NCI-H2171 (cell line): Measurements from ENCODE around the gene REM2.
"Not testable (repeated sequence)": the region's sequence is repeated elsewhere in the genome, so short reads cannot be mapped to it uniquely, and the experiment has no call there.

ENCODE experiments used
- DNase-seq: peaks from one replicate; lab custom pipeline; 2025; lab: John Stamatoyannopoulos, UW

Gene REM2

DNA sequence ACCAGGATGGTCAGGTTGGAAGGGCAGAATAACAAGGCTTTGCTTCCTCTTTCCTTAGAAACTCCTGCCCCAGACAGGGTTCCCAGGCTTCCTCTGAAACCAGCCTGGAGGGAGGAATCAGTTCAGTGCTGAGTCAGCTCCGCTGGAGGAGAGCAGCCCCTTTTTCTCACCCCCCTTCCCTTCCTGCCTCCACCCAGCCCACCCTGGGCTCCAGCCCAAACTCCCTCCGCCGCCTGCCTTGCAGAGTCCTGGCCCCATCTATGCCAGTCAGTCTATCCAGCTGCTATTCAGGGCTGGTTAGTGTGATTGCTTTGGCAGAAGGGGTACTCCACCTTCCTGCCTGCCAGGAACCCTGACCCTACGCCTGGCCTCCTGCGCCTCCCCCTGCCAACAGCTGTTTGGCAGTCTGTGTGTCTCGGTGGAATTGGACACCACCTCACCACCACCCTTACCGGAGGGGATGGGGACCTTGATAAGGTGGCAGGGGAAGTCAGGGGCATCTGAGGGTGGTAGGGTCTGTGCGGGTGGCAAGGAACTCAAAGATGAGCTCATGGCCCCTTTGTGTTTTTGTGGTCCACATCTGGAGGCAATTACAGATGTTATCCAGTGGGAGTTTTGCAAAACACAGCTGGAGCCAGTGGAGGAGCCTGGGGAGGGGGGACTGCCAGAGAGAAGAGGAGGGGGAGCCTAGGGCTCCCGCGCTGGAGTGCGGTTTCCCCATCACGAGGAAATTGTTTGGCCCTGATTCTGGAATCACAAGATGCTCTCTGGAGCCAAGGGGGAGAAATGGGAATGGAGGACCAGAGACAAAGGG, 34.5 kb upstream of the REM2 start:
- DNase-seq = peak; percentile 25

DNA sequence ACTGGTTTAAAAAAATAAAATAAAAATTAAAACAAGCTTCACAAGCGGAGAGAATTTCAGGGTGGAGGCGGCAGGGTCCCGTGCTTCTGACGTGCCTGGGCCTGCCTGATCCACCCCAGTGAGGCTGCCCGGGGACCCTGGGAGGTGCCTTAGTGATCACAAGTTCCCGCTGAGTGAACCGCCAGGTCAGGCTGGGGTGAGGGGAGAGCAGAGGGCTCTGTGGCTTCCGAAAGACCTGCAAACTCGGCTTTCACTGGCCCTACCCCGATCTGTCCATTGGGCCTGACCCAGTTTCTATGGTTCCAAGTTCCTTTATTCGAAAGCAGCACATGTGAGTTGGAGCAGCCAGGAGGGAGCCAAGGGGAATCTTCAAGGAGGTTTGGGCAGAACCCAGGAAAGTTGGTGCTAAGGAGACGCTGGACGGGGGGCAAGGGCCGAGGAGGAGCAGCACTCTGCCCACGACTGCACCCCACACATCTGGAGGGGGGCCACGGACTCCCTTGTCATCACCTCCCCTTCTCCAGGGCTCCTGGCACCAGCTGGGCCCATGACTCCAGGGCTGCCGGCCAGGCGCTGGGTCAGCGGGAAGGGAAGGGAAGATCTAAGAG, 33.7 kb upstream of the REM2 start:
- DNase-seq = no peak

DNA sequence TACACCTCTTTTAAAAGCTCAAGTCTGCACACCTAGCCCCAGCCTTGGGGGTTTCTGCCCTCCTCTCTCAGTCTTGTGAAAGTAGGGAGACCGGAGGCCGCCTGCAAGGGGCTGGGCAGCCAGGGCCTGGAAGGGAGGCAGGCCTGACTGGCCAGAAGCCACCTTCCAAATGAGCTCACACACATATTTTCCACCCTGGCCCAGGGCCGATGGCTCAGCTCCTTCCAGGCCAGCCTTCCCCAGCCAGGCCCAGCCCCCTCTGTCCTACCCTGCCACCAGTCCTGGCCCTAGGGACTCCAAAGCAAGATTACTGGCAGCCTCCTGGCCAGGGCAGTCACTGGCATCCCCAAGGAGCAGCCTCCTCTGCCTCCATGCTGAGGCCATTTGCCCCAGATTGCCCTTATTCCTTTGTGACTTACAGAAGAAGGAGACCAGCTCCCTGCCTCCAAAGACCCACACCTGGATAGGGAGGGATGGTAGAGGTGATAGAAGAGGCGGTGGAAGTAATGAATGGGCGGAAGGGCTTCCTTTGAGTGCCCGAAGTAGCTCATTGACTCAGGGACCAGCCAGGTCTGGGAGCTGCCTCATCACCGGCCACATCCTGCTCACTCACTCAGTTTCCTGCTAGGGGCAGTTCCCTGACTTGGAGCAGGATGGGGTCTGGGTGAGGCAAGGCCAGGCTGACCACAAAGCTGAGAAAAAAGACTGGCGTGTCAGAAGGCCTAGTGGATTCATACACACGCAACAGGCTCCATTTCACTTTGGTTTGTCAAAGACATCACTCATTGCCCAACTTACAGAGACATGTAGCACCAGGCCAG, 31.9 kb upstream of the REM2 start:
- no peak for DNase-seq

DNA sequence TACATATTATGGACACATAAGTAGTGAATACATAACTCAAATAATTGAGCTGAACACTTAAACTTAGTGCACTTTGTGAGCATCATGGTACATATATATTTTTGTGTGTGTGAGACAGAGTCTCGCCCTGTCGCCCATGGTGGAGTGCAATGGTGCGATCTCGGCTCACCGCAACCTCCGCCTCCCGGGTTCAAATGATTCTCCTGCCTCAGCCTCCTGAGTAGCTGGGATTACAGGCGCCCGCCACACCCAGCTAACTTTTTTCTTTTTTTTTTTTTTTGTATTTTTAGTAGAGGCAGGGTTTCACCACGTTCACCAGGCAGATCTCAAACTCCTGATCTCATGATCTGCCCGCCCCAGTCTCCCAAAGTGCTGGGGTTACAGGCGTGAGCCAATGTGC, 30.8 kb upstream of the REM2 start:
- DNase-seq = not testable (repeated sequence)

DNA sequence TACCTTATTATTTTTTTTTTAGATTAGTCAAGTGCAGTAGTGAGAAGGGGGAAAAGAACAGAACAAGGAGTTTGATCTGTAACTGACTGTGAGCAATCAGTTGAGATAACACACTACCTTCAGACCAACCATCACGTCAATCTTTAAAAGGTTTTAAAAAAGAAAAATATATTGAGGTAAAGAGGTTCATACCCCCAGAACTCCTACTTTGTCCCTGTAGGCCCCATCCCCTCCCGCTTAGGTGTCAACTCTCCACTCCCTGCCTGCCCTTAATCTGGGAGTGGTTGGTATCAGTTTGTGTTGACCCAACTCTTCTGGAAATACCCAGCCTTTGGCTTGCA, 30.5 kb upstream of the REM2 start:
- DNase-seq = no peak

DNA sequence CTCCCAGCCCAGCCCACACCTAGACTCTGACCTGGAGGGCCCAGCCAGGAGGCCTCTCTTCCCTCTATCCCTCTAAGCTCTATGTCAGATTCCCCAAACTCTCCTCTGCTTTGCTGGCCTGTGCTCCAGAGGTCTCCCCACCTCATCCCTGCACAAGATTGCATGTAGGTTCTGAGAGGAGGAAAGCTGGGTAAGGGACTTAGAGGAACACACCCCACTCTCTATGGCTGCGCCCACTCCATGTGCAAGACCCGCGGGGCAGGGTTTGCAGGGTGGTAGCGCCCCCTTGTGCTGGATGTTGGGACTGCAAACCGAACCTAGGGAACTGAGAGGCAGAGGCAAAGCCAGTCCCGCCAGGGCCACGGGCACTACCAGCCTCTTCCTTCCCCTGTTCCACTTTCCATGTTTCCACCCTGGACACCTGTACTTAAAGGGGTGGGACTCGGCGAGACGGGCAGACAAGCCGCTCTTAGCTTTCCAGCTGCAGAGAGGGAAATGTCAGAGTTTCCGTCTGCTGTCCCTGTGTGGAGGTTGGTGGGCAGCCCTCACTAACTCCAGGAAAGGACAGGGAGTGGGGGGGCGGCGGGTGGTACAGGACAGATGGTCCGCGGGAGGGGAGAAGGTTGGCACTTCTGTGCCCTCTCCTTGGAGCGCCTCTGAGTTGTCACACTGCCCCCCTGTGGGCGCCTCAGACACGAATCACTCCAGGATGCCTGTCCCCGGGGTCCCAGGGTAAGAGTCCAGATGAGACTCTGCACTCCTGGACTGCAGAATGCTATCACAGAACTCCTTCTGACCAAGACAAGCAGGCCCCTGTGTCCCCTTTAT, 29.9 kb upstream of the REM2 start:
- peak; percentile 80 for DNase-seq

DNA sequence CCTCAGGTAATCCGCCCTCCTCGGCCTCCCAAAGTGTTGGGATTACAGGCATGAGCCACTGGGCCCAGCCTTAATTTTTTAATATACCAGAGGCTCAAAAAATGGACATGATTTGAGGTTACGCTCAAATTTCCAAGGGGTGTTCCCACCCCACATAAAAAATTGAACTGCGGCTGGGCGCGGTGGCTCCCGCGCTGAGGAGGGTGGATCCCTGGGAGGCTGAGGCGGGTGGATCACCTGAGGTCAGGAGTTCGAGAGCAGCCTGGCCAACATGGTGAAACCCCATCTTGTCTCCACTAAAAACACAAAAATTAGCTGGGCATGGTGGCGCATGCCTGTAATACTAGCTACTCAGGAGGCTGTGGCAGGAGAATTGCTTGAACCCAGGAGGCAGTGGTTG, 28.7 kb upstream of the REM2 start:
- DNase-seq = not testable (repeated sequence)

DNA sequence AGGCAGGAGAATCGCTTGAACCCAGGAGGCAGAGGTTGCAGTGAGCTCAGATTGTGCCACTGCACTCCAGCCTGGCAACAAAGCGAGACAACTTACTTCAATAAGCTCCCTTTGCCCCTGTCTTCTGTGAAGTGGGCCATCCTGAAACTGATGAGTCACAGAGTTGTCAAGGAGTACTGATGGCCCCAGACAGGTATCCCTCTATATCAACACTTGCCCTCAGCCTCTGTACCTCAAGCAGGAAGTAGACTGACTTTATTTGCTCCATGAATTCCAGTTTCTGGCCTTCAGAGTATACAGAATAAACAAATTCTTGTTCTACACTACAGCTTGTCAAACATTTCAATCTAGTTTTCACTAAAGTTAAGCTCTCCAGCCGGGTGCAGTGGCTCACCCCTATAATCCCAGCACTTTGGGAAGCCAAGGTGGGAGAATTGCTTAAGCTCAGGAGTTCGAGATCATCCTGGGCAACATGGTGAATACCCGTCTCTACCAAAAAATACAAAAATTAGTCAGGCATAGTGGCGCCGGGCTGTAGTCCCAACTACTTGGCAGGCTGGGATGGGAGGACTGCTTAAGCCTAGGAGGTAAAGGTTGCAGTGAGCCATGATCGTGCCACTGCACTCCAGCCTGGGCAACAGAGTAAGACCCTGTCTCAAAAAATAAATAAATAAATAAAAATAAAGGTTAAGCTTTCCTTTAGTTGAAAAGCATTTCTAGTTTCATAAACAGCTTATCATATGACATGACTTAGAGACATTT, 27.9 kb upstream of the REM2 start:
- DNase-seq = no peak

DNA sequence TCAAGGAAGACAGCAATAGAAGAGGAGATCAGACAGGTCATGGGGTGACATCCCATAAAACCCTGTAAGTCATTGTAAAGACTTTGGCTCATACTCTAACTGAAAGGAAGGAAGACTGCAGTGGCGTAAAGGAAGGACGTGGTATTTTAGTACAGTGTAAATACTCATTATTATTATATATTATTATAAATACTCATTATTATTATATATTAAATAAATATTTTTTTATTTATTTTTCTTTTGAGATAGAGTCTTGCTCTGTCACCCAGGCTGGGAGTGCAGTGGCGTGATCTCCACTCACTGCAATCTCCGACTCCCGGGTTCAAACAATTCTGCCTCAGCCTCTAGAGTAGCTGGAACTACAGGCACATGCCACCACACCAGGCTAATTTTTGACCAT, 26.6 kb upstream of the REM2 start:
- DNase-seq = no peak

DNA sequence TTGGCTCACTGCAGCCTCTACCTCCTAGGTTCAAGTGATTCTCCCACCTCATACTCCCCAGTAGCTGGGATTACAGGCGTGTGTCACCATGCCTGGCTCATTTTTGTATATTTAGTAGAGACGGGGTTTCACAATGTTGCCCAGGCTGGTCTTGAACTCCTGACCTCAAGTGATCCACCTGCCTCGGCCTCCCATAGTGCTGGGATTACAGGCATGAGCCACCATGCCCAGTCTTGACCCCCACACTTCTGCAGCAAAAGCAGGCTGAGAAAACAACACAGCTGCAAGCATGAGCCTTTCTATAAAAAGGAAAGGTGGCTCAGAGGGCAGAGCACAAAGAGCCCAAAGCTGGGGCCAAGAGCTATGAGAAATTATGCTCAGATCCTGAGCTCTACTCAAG, 22.6 kb upstream of the REM2 start:
- not testable (repeated sequence) for DNase-seq

DNA sequence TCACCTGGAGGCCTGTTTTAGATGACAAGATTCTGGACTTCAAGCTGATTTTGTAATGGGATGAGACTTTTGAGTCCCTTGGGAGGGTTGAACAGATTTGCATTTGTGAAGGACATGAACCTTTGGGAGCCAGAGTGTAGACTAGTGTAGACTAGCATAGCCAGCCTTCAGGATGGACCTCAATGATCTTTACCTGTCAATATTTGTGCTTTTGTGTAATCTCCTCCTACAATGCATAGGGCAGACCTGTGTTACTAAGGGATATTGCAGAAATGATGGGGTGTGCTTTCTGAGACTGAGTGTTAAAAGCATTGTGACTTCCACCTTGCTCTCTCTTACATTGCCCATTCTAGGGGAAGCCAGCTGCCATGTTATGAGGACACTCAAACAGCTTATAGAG, 21.4 kb upstream of the REM2 start:
- DNase-seq = no peak

DNA sequence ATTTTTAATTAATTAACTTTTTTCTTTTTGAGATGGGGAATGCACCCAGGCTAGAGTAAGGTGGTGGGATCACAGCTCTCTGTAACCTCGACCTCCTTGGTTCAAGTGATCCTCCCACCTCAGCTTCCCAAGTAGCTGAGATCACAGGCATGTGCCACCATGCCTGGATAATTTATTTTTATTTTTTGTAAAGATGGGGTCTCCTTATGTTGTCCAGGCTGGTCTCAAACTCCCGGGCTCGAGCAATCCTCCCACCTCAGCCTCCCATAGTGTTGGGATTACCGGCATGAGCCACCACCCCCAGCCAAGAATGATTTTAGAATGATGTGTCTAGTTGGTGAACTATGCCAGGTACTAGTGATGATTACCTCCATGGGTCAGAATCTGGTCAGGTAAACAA, 18.0 kb upstream of the REM2 start:
- DNase-seq = no peak

DNA sequence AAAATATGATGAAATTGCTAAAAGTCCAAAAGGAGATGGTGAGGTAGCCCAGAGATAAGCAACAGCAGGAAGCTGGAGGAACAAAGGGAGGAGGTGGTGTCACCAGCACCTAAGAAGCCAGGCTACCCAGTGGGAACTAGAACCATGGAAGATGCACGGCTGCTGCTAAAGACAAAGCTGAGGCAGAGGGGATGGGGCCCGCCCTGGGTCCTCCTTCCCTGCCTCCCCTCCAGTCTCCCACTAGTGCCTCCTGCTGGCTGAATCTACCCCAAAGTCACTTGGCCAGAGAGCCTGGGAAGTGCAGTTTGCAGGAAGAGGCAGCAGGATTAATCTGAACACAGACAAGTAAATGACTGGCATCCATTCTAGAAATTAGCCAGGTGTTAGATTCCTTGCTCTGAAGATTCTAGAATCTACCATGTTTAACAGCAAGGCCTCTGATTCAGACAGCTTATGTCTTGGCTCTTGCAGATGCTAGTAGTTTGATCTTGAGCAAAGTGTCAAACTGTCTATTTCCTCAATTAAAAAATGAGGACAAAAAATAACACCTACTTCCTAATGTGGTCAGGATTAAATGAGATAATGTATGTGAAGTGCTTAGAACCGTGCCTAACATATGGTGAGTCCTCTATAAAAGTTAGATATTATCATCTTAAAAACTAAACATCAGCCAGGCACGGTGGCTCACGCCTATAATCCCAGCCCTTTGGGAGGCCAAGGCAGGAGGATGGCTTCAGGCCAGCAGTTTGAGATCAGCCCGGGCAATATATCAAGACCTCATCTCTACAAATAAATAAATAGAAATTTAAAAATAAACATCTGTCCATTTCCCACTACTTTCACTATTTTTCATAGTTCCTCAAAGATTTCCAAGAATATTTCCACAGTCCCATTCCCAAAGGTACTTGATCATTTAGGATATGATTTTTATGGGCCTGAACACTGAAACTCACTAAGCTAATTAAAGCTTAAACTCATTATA, 17.3 kb upstream of the REM2 start:
- no peak for DNase-seq

DNA sequence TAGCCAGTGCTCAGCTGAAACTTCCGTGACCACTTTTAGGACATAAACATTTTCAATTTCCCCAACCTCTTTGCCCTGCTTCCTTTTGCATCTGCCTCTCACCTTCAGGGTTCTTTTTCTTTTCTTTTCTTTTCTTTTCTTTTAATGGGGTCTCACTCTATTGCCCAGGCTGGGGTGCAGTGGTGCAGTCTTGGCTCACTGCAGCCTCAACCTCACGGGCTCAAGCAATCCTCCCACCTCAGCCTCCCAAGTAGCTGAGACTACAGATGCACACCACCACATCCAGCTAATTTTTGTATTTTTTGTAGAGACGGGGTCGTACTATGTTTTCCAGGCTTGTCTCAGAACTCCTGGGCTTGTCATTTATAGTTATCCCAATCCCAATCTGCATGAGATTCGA, 16.1 kb upstream of the REM2 start:
- DNase-seq = no peak

DNA sequence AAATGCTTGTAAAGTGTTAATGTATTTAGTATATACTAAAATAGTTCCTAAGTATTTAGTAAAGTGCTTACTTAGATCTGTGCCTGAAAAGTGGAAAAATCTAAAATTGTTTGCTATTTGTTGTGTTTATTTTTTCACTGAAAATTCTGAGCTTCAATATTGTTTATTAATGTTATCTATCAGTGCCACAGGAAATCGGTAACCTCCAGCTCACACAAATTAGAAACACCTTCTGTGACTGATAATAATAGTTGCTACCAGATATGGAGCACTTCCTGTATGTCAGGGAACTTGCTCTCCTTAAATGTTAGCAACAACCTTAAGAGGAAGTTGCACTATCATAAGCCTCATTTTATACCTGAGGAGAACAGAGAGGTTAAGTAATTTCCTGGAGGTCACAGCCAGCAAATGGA, 12.2 kb upstream of the REM2 start:
- DNase-seq = no peak

DNA sequence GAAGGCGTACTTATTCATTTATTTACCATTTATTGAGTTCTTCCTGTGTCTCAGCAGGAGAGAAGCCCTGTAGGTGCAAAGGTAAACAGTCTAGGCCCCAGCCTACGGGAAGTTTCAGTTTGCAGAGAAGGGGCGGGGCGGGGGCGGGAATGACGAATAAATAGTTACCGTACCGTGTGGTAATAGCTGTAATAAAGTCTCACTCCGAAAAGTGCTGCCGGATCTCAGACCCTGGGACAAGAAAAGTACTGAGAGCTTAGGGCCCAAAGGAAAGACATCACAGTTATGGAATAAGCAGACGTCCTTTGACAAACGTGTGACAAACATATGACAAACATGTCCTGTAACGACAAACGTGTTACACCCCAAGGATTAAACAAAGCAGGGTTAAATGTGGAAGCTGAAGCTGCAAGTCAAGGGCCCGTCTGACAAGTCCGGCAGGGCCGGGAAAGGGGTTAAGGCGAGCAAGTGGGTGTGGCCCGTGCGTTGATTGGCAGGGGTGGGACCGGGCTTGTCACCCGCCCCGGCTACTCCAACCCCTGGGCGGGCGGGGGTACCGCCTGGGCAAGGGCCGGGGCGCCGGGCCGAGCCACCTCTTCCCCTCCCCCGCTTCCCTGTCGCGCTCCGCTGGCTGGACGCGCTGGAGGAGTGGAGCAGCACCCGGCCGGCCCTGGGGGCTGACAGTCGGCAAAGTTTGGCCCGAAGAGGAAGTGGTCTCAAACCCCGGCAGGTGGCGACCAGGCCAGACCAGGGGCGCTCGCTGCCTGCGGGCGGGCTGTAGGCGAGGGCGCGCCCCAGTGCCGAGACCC, 11.6 kb upstream of the REM2 start, which contains the start of gene LRP10:
LRP10 (plus strand) TSS at position 517 of the 809 bp plus-strand sequence. CDS start 564 bp downstream, outside the sequence.
- peak; percentile 78 for DNase-seq

DNA sequence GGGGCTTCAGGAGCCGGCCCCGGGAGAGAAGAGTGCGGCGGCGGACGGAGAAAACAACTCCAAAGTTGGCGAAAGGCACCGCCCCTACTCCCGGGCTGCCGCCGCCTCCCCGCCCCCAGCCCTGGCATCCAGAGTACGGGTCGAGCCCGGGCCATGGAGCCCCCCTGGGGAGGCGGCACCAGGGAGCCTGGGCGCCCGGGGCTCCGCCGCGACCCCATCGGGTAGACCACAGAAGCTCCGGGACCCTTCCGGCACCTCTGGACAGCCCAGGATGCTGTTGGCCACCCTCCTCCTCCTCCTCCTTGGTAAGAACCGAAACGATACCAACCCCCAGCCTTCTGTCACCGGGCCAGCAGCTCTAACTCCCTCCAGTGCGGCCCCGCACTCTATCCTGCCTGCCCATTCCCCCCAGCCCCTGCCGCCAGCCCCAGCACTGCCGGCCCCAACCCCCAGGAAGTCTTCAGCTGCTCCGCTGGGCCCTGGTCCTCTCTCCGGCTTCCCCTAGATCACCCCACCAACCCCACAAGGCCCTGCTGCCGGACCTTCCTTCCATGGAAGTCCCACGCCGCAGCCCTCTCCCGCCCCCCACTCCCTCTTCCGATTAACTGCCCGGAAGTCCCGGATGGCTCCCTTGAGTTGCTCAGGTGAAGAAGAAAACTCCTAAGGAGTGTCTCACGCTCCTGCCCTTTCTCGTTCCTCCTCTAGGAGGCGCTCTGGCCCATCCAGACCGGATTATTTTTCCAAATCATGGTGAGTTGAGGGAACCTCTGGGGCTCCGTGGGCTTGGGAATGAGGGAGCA, 10.8 kb upstream of the REM2 start:
- peak; percentile 69 for DNase-seq

DNA sequence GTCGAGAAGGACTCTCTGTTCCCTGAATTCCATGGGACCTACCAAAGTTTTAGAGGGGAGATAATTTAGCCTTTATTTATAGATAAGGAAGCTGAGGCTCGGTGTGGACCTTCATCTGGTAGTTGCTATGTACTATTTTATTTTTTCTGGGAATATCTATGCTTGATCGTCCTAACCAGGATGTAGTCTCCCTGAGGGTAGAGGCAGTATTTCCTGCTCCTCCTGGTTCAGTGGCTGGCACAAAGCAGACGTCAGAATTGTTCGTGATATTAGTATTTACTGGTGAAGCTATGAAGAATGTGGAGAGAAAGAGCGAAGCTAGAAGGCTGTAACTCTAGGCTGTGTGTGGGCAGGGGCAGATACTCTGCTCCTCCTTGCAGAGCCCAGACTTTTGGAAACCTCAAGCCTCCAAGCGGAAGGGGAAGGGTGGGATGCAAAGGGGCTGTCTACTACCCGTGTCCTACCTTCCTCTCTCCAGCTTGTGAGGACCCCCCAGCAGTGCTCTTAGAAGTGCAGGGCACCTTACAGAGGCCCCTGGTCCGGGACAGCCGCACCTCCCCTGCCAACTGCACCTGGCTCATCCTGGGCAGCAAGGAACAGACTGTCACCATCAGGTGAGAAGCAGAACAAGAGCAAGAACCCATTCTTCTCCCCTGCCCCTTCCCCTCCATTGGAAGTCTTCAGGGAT, 10.0 kb upstream of the REM2 start:
- DNase-seq = no peak
